GM18858 (cell line): ENCODE results near the gene KRTAP23-1.

ENCODE experiments used
- ATAC-seq: cut with Tn5 transposase; IDR thresholded peaks from one replicate; pipeline ENCODE4 v1.9.1; 2021; ENCODE audit not compliant: unreplicated experiment

The KRTAP23-1 gene

GRCh38 chr21:30315701-30316100 is 32.7 kb downstream of the KRTAP23-1 start:
- no peak for ATAC-seq

GRCh38 chr21:30306884-30307283 is 41.5 kb downstream of the KRTAP23-1 start:
- no peak for ATAC-seq

GRCh38 chr21:30305136-30305535 is 43.3 kb downstream of the KRTAP23-1 start:
- no peak for ATAC-seq
